CD4-positive, alpha-beta T cell treated with Interleukin-2 at 100 ng/mL for 4 hours (primary cell): ENCODE data around the gene C1QTNF2.
"Not testable (repeated sequence)": the region's sequence is repeated elsewhere in the genome, so short reads cannot be mapped to it uniquely, and the experiment has no call there.

Experiments
- DNase-seq: peaks from one replicate; pipeline ENCODE4 v3.0.0-alpha.2; 2020; ENCODE audit warnings: low spot score

C1QTNF2 gene

GRCh38 chr5:160341309-160341870, 29.0 kb downstream of the C1QTNF2 start:
- no peak for DNase-seq

DNA sequence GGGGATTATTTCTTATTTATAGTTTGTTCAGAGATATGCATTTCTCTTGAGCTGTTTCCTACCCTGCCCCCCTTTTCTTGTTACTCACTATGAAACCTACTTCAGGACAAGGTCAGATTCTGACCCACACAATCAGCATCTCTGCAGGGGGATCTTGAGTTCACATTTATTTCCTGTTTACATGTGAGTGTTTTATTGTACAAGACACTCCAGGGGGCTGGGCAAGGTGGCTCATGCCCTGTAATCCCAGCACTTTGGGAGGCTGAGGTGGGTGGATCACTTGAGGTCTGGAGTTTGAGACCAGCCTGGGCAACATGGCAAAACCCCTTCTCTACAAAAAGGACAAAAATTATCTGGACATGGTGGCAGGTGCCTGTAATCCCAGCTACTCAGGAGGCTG, 29.9 kb downstream of the C1QTNF2 start:
- not testable (repeated sequence) for DNase-seq

DNA sequence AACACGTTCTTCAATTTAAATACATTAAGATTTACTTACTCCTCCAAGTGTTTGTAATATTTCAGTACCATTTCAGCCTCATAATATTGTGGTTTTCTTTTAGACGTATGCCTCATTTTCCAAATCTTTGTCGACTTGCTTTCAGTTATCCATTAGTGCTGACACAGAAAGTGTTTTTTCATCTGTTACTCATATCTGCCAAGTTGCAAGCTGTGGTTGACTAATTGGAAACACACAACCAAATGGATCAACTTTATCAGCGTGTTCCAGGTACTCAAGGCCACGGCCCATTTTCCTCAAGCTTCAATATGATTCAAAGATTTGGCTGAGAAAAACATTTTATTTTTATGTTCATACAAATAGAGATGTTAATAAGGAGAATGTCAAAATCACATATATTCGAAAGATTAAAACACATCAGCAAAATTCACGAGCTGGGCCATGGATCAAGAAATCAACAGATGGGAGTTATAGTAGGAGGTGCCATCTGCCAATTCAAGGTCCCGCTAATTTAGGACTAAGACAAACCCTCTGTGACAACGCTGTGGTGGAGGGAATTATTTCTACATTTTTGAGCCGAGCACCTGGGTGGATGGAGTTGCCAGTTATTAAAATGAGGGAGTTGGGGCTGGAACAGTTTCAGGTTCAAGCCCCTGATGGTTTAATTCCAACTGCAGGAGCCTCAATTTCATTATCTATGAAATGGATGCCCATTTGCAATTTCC, 30.9 kb downstream of the C1QTNF2 start:
- DNase-seq: no peak

DNA sequence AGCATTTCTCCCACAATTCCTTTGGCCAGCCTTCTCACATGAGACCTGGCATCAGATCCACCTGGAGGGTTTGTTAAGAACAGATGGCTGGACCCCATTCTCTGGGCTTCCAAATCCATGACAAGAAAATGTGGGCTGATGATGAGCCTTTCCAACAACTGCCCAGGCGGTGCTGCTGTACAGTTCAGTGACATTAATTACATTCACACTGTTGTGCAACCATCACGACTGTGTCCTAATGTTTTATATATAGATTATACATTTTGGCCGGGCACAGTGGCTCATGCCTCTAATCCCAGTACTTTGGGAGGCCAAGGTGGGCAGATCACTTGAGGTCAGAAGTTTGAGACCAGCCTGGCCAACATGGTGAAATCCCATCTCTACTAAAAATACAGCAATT, 35.7 kb downstream of the C1QTNF2 start:
- DNase-seq: not testable (repeated sequence)

DNA sequence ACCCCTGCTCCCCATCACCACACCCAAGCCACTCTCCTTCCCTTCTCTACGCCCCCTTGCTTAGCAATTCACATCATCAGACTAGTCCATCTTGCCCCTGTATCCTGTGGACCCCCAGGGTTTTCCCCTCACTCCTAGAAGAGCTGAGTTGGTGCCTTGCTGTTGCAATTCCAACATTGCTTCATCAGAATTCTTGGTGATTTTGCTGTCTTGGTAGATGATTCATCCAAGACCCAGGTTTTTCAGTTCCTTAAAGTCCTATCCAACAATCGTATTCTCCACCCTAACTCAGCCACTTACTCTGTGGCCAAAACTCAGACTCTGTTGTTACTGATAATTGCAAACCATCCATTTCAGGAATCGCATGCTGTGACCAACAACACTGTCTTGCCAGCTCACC, 36.7 kb downstream of the C1QTNF2 start:
- DNase-seq: no peak

GRCh38 chr5:160330212-160330611, 40.2 kb downstream of the C1QTNF2 start:
- no peak for DNase-seq

DNA sequence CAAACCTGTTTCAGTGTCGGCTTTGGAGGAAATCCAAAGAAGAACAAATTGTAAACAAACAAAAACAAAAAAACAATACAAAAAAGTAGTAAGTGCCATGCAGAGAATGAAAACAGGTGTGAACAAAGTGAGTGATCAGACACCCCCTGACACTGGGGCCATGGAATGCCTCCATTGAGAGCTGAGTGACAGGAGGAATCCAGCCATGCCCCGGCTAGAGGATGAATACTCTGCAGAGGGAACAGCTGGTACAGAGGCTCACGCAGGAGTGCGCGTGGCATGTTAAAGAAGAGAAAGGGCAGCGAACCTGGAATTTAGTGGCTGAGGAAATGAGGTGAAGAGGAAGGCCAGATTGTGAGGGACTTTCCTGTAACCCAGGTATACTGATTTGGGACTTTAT, 42.6 kb downstream of the C1QTNF2 start:
- no peak for DNase-seq

- no peak for DNase-seq
Observed at GRCh38 chr5:160326981-160327380, 43.4 kb downstream of the C1QTNF2 start.

GRCh38 chr5:160325716-160326115, 44.7 kb downstream of the C1QTNF2 start:
- no peak for DNase-seq

- no peak for DNase-seq
Observed at GRCh38 chr5:160324886-160325285, 45.5 kb downstream of the C1QTNF2 start.

GRCh38 chr5:160318409-160318808, 52.0 kb downstream of the C1QTNF2 start:
- no peak for DNase-seq

GRCh38 chr5:160317434-160317833, 53.0 kb downstream of the C1QTNF2 start:
- DNase-seq: no peak

GRCh38 chr5:160315968-160316367, 54.5 kb downstream of the C1QTNF2 start:
- DNase-seq: no peak

GRCh38 chr5:160312960-160313727, 57.3 kb downstream of the C1QTNF2 start:
- DNase-seq: no peak

DNA sequence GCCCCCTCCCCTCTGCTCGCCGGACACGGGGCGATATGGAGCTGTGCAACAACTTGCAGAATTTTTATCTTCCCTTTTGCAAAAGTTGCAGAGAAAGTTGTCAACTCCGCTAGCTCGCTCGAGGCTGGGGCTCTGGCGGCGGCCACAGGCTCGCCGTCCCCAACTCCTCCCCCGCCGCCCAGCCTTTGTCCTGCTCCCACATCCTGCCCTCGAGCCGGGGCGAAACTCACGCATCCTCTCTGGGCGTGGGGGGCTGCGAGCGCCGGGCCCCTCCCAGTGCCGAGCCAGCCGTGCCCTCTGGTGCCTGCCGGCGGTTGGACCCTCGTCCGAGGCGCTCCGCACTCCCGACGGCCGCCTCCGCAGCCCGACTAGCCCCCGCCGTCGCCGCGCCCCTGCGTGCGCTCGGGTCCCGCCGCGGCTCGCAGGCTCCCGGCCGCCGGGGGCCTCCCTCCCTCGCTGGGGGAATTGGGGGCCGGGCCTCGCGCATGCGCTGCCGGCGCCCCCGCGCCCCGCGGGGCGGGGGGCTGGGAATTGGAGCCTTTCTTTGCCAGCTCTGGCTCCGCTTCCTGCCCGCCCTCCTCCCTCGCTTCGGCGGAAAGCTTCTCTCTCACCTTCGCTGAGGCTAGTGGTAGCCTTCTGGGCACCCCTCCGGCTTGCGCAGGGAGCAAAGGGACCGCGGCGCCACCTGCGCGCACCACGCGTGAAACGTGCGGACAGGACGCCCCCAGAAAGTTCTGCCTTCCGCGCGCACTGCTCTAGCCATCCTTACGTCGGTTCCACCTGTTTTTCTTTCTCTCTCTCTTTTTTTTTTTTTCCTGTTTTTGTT, 58.1 kb downstream of the C1QTNF2 start, which contains the start of gene CCNJL:
CCNJL (minus strand) TSS at position 431 of the 826 bp plus-strand sequence. CDS start 641 bp downstream, outside the sequence.
- no peak for DNase-seq

- DNase-seq: no peak
Observed at GRCh38 chr5:160311491-160312133, 58.8 kb downstream of the C1QTNF2 start.

DNA sequence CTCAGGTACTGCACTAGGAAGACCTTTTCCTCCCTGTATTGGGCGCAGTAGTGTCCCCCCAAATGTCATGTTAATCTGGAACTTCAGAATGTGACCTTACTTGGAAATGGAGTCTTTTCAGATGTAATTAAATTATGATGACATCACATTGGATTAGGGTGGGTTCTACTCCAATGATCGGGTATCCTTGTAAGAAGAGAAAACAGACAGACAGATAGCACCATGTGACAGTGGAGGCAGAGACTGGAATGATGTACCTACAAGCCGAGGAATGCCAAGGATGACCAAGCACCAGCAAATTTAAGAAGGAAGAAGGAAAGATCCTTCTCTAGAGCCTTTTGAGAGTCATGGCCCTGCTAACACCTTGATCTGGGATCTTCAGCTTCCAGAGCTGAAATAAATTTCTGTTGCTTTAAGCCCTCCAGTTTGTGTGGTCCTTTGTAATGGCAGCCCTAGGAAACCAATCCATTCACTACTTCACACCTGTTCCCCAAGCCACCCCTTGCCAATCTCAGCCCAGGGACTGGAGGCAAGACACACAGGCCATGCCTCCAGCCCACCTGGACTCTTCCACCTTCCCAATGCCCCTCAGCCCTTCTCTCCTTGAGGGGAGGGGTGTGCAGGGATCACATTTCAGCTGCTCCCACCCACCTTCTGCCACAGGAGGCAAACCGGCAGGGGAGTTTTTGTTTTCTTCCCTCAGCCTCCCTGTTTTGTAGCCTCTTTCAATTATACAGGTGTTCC, 59.7 kb downstream of the C1QTNF2 start:
- DNase-seq: no peak

- no peak for DNase-seq
Observed at GRCh38 chr5:160310140-160310539, 60.3 kb downstream of the C1QTNF2 start.

DNA sequence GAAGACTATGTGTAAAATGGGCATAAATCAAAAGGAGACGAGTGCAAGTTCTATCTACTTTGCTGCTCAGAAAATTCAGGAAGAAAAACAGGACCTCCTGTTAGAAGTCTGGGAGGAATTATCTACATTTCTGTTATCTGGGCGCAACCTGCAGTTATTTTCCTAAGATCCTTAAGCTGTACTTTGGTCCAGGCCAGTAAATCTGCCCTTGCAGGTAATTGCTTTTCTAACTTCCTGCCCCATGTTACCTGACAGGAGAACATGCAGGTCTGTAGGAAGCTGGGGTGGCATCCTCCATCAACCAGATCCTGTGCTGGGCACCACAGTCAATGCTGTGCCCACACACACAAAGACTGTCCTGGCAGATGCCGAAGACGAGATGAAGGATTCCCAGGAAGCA, 63.7 kb downstream of the C1QTNF2 start:
- DNase-seq: no peak

DNA sequence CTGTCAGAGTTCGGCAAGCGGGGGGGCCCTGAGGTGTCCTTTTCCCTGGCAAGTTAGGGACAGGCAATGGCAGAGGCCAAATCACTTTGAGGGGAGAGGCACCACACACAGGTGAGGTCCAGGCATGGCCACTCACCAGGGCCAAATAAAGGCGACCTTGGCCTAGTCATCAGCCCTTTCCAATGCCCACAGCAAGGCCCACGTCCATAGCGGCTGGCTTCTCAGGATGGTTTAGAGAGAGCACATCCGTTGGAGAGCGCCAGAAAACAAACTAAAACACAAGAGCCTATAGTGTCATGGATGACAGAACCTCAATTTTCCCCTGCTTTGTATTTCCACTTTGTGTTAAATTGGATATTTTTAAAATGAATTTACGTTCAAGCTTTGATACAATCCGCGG, 65.1 kb downstream of the C1QTNF2 start:
- no peak for DNase-seq

DNA sequence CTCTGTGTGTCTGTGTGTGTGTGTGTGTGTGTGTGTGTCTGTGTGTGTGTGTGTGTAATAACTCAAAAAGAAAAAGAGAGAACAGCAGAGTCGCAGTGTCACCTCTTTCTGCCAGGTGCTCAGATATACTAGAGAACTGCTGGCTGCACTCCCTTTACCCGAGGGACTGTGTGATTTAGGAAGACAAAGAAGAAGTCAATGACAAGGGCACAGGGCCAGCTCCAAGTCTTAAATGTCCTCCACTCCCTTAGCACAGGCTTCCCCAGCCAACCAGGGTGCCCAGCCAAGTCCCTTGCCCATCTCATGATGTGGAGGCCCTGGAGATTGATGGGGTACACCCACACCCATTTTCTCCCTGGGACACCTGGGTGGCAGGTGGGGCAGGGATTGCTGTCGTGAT, 66.7 kb downstream of the C1QTNF2 start:
- no peak for DNase-seq
